Esophagus (tissue), 2 donors: ENCODE measurements around the gene ARL13B. TPM values are rescaled to one million over a fixed set of nuclear protein-coding genes. Genes with fewer than 3 reads are reported as not detected.

Source experiments
- H3K27ac ChIP-seq, 2 donors: one replicate each; pipeline ENCODE4 v1.5.1; 2013; ENCODE audit warnings: low read depth in 2 of 2, mild to moderate bottlenecking in 2 of 2, inconsistent platforms in 1 of 2, low read length in 1 of 2, moderate library complexity in 1 of 2
- H3K27me3 ChIP-seq, 2 donors: one replicate each; pipeline ENCODE4 v1.6.1; 2013; ENCODE audit warnings: low read length in 2 of 2, control low read depth in 1 of 2, mild to moderate bottlenecking in 1 of 2; ENCODE audit not compliant: insufficient read depth in 2 of 2, control insufficient read depth in 1 of 2
- H3K36me3 ChIP-seq, 2 donors: one replicate each; pipeline ENCODE4 v1.6.1; 2013; ENCODE audit warnings: low read length in 1 of 2; ENCODE audit not compliant: control insufficient read depth in 2 of 2, insufficient read depth in 2 of 2
- H3K4me1 ChIP-seq, 2 donors: one replicate each; pipeline ENCODE4 v1.6.1; 2013; ENCODE audit warnings: low read length in 1 of 2; ENCODE audit not compliant: control insufficient read depth in 2 of 2, insufficient read depth in 2 of 2
- H3K4me3 ChIP-seq, 2 donors: one replicate each; pipeline ENCODE4 v1.5.1; 2013; ENCODE audit warnings: low read length in 2 of 2, mild to moderate bottlenecking in 2 of 2, low read depth in 1 of 2, moderate library complexity in 1 of 2
- H3K9me3 ChIP-seq, 2 donors: one replicate each; pipeline ENCODE4 v1.6.1; 2013; ENCODE audit warnings: mild to moderate bottlenecking in 2 of 2, low read depth in 1 of 2, low read length in 1 of 2, moderate library complexity in 1 of 2; ENCODE audit not compliant: control insufficient read depth in 2 of 2, insufficient read depth in 1 of 2
- WGBS, 2 donors: extraction: QIAGEN DNeasy Blood & Tissue Kit; methylation state at CpG; one replicate each; pipeline ENCODE4 v1.1.7; 2013; 5-methylcytosine and 5-hydroxymethylcytosine counted together
- polyA plus RNA-seq, 2 donors: library from polyadenylated mRNA; stranded (reverse); fragments of 200-250 nt; gene quantifications; one replicate each; pipeline ENCODE4 v1.2.3, GENCODE V29; 2013
- donor health status: healthy with polysubstance abuse.
- donor health status: Bipolar disorder and iron deficiency.

Gene ARL13B
- polyA plus RNA-seq, 2 donors = 1.8 to 2.5 TPM

GRCh38 chr3:93991631-93992030 lies 11.7 kb downstream of the ARL13B start:
- Histone ChIP-seq H3K4me3 (no peak overlapping the region), H3K4me1 (no peaks in the 10 kb centered on the region), H3K9me3 (no peaks in the 10 kb centered on the region), H3K27ac (no peak overlapping the region), H3K36me3 (no peaks in the 10 kb centered on the region), H3K27me3 (no peaks in the 10 kb centered on the region)
- 75 to 76% methylated on average over 2 of the region's 2 CpGs for WGBS, 2 donors

GRCh38 chr3:93992207-93992606 lies 12.3 kb downstream of the ARL13B start:
- no peaks in the 10 kb centered on the region for H3K27me3 ChIP-seq
- H3K4me1 ChIP-seq = no peaks in the 10 kb centered on the region
- no peak overlapping the region for H3K27ac ChIP-seq
- 72 to 75% methylated on average over 3 of the region's 3 CpGs for WGBS, 2 donors
- no peaks in the 10 kb centered on the region for H3K9me3 ChIP-seq
- no peak overlapping the region for H3K4me3 ChIP-seq
- H3K36me3 ChIP-seq = no peaks in the 10 kb centered on the region

- no peaks in the 10 kb centered on the region for H3K9me3 ChIP-seq
- 86% methylated on average over 3 of the region's 3 CpGs for WGBS, 2 donors
- no peak overlapping the region for H3K4me3 ChIP-seq
Measured at GRCh38 chr3:93994056-93994455, 14.1 kb downstream of the ARL13B start.

GRCh38 chr3:94001191-94001590 lies 21.2 kb downstream of the ARL13B start:
- Histone ChIP-seq H3K27ac (no peak overlapping the region), H3K9me3 (no peaks in the 10 kb centered on the region), H3K36me3 (no peaks in the 10 kb centered on the region), H3K4me3 (no peak overlapping the region), H3K27me3 (no peaks in the 10 kb centered on the region), H3K4me1 (no peaks in the 10 kb centered on the region)
- WGBS, 2 donors = 61 to 62% methylated on average over 1 of the region's 1 CpG

More at GRCh38 chr3:93994056-93994455, 14.1 kb downstream of the ARL13B start:
- Histone ChIP-seq H3K36me3 (no peaks in the 10 kb centered on the region), H3K4me1 (no peaks in the 10 kb centered on the region), H3K27me3 (no peaks in the 10 kb centered on the region), H3K27ac (no peak overlapping the region)

GRCh38 chr3:94001827-94002495 lies 22.0 kb downstream of the ARL13B start:
- no peaks in the 10 kb centered on the region for H3K4me1 ChIP-seq
- no peak overlapping the region for H3K27ac ChIP-seq
- H3K36me3 ChIP-seq = no peaks in the 10 kb centered on the region
- 82 to 83% methylated on average over 3 of the region's 3 CpGs for WGBS, 2 donors
- no peaks in the 10 kb centered on the region for H3K27me3 ChIP-seq
- H3K9me3 ChIP-seq = no peaks in the 10 kb centered on the region
- H3K4me3 ChIP-seq = no peak overlapping the region

GRCh38 chr3:94004301-94004910 lies 24.5 kb downstream of the ARL13B start:
- no peaks in the 10 kb centered on the region for H3K36me3 ChIP-seq
- no peaks in the 10 kb centered on the region for H3K4me1 ChIP-seq
- no peaks in the 10 kb centered on the region for H3K9me3 ChIP-seq
- no peak overlapping the region for H3K27ac ChIP-seq
- H3K27me3 ChIP-seq = no peaks in the 10 kb centered on the region
- 1 to 2% methylated on average over 4 of the region's 4 CpGs for WGBS, 2 donors
- no peak overlapping the region for H3K4me3 ChIP-seq

GRCh38 chr3:94008253-94008652 lies 28.3 kb downstream of the ARL13B start:
- H3K9me3 ChIP-seq = no peaks in the 10 kb centered on the region
- WGBS, 2 donors = 59 to 75% methylated on average over 2 of the region's 2 CpGs
- H3K4me1 ChIP-seq = no peaks in the 10 kb centered on the region
- H3K4me3 ChIP-seq = no peak overlapping the region
- H3K36me3 ChIP-seq = no peaks in the 10 kb centered on the region
- no peaks in the 10 kb centered on the region for H3K27me3 ChIP-seq
- H3K27ac ChIP-seq = no peak overlapping the region

- Histone ChIP-seq H3K4me3 (no peak overlapping the region), H3K27me3 (no peaks in the 10 kb centered on the region), H3K9me3 (no peaks in the 10 kb centered on the region), H3K36me3 (no peaks in the 10 kb centered on the region), H3K4me1 (no peaks in the 10 kb centered on the region), H3K27ac (no peak overlapping the region)
- WGBS, 2 donors = 92 to 100% methylated on average over 2 of the region's 2 CpGs
Measured at GRCh38 chr3:94009608-94010007, 29.7 kb downstream of the ARL13B start.

- H3K9me3 ChIP-seq = no peaks in the 10 kb centered on the region
- no peaks in the 10 kb centered on the region for H3K27me3 ChIP-seq
- no peaks in the 10 kb centered on the region for H3K36me3 ChIP-seq
- no peak overlapping the region for H3K4me3 ChIP-seq
- no peak overlapping the region for H3K27ac ChIP-seq
- no peaks in the 10 kb centered on the region for H3K4me1 ChIP-seq
- 72 to 85% methylated on average over 3 of the region's 3 CpGs for WGBS, 2 donors
Measured at GRCh38 chr3:94011233-94011711, 31.3 kb downstream of the ARL13B start.

- no peaks in the 10 kb centered on the region for H3K4me1 ChIP-seq
- WGBS, 2 donors = 76 to 83% methylated on average over 1 of the region's 1 CpG
- H3K9me3 ChIP-seq = no peaks in the 10 kb centered on the region
- H3K36me3 ChIP-seq = no peaks in the 10 kb centered on the region
- H3K4me3 ChIP-seq = no peak overlapping the region
- no peak overlapping the region for H3K27ac ChIP-seq
- H3K27me3 ChIP-seq = no peaks in the 10 kb centered on the region
Measured at GRCh38 chr3:94012185-94012584, 32.2 kb downstream of the ARL13B start.
